ENCODE results near the gene FBXL3.

FBXL3 gene

DNA sequence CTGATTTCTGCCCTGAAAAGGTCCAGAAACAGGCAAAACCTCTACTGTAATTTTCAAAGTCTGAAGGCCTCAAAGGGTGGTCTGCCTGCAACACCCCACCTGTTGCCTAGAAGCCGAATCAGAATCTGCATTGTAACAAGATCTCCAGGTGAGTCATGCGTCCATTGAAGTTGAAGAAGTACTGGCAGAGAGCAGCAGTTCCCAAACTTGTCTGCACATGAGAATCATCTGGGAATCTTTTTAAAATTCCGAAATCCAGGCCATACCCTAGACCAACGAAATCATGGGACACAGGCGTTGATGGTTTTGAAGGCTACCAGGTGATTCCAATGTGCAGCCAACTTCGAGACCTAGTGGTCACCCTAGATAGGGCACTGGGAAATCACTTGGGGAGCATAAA, 51.1 kb downstream of the FBXL3 start:
- H3K36me3 ChIP-seq, result no peaks in the 10 kb centered on the region
- TF ChIP-seq CTCF (IDR thresholded peaks at IDR 0.05), result no peak
- no peak overlapping the region for H3K27ac ChIP-seq
- H3K9me3 ChIP-seq, result no peaks in the 10 kb centered on the region
- H3K4me3 ChIP-seq, result no peak overlapping the region
- no peaks in the 10 kb centered on the region for H3K27me3 ChIP-seq
- intact Hi-C loops (cut with DNase I; ENCODE audit: low total_unique reads), result no loop called here
- peaks cover 0 to 11% (median 9%) of the 10 kb centered on the region in 4 donors for H3K4me1 ChIP-seq
- no peak for DNase-seq

GRCh38 chr13:76974618-76974975, 52.4 kb downstream of the FBXL3 start:
- no peak overlapping the region for H3K27ac ChIP-seq
- no peaks in the 10 kb centered on the region for H3K9me3 ChIP-seq
- no peak for DNase-seq
- no peaks in the 10 kb centered on the region for H3K36me3 ChIP-seq
- H3K4me3 ChIP-seq, result no peak overlapping the region
- intact Hi-C loops (cut with DNase I; ENCODE audit: low total_unique reads), result no loop called here
- no peaks in the 10 kb centered on the region for H3K27me3 ChIP-seq
- peaks cover 0 to under 1% (median under 1%) of the 10 kb centered on the region in 4 donors for H3K4me1 ChIP-seq
- TF ChIP-seq CTCF (IDR thresholded peaks at IDR 0.05), result no peak

DNA sequence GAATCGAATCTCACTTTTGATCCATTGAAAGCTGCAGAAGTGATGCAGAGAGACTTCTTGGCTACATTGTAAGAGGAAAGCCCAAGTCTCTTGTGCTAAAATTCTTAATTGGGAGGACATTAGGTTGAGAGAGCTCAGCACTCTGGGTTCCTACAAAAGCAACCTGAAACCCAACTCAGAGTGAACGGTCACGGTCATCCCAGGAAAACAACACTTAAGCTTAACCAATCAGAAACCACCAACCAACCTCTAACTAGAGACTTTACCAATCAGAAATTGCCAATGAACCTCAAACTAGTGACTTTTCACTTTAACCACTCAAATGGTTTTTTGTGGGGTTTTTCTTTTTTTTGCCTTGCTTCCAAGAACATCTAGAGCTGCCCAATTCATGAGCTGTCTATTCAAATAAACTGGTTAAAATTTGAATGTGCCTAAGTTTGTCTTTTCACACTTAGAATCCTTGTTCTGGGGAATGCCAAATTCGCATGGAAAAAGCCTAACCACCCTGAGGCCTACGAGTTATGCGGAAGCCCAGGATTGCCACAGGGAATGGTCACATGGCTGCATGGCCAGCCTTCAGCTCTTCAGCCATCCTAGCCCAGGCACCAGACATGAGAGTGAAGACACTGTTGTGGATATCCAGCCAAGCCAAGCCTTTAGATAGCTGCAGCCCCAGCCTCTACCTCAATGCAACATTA, 52.9 kb downstream of the FBXL3 start:
- Histone ChIP-seq H3K27ac (no peak overlapping the region), H3K36me3 (no peaks in the 10 kb centered on the region), H3K4me3 (no peak overlapping the region), H3K27me3 (no peaks in the 10 kb centered on the region), H3K9me3 (no peaks in the 10 kb centered on the region), H3K4me1 (no peaks in the 10 kb centered on the region)
- DNase-seq, result no peak
- no peak for TF ChIP-seq CTCF (IDR thresholded peaks at IDR 0.05)
- intact Hi-C loops (cut with DNase I; ENCODE audit: low total_unique reads), result no loop called here

DNA sequence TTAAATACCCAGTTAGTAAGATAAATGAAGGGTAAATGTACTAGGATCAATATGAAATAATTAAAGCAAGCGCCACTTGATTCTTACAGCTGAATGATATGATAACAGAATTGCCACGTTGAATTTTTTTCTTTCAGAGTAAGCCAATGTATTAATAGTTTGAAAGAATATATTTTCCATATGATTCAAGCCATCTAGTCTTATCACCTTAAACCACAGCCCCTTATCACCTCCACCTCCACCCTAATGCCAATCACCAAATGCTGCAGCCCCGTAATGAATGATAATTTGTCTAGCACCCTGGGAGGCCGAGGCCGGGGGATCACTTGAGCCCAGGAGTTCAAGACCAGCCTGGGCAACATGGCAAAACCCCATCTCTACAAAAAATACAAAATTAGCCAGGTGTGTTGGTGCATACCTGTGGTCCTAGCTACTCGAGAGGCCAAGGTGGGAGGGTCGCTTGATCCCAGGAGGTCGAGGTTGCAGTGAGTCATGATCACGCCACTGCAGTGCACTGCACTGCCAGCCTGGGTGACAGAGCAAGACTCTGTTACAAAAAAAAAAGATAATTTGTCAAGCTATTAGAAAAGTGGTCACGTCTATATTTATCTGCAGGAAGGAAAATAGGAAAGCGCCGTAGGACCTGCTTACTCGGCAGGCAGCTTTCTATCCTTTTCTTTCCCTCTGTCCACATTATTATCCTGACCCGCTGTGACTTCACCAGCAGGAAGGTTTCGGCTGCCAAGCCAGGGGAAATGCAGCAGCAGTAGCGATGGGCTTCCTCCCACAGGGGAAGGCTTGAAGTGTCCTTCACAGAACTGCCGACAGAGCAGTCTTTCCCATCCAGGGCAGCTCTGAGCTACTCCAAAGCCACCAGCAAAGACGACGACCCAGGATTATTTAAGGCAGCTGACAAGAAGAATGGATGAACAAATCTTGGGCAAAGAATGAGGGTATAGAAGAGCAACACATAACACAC, 54.8 kb downstream of the FBXL3 start:
- Histone ChIP-seq H3K27me3 (no peaks in the 10 kb centered on the region), H3K36me3 (no peaks in the 10 kb centered on the region), H3K4me3 (no peak overlapping the region), H3K4me1 (no peaks in the 10 kb centered on the region), H3K9me3 (no peaks in the 10 kb centered on the region), H3K27ac (no peak overlapping the region)
- intact Hi-C loops (cut with DNase I; ENCODE audit: low total_unique reads), result no loop called here
- DNase-seq, result no peak
- TF ChIP-seq CTCF (IDR thresholded peaks at IDR 0.05), result no peak

GRCh38 chr13:76971215-76971614, 55.7 kb downstream of the FBXL3 start:
- no peak for DNase-seq
- TF ChIP-seq CTCF (IDR thresholded peaks at IDR 0.05), result no peak
- Histone ChIP-seq H3K27ac (no peak overlapping the region), H3K9me3 (no peaks in the 10 kb centered on the region), H3K4me3 (no peak overlapping the region), H3K27me3 (no peaks in the 10 kb centered on the region), H3K36me3 (no peaks in the 10 kb centered on the region), H3K4me1 (peaks cover 0 to 2% (median 0%) of the 10 kb centered on the region in 4 donors)
- intact Hi-C loops (cut with DNase I; ENCODE audit: low total_unique reads), result no loop called here
